Measurements from ENCODE around the gene ARID3B.

- TF ChIP-seq, protein P1, sequence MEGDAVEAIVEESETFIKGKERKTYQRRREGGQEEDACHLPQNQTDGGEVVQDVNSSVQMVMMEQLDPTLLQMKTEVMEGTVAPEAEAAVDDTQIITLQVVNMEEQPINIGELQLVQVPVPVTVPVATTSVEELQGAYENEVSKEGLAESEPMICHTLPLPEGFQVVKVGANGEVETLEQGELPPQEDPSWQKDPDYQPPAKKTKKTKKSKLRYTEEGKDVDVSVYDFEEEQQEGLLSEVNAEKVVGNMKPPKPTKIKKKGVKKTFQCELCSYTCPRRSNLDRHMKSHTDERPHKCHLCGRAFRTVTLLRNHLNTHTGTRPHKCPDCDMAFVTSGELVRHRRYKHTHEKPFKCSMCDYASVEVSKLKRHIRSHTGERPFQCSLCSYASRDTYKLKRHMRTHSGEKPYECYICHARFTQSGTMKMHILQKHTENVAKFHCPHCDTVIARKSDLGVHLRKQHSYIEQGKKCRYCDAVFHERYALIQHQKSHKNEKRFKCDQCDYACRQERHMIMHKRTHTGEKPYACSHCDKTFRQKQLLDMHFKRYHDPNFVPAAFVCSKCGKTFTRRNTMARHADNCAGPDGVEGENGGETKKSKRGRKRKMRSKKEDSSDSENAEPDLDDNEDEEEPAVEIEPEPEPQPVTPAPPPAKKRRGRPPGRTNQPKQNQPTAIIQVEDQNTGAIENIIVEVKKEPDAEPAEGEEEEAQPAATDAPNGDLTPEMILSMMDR (IDR thresholded peaks at IDR 0.05): no peak
- TF ChIP-seq POLR2A (IDR thresholded peaks at IDR 0.05): no peak
Observed at GRCh38 chr15:74636984-74637383, 96.0 kb downstream of the ARID3B start.

Measured in adrenal gland (tissue), 5 donors.